ENCODE measurements around the gene LRRC17.
"Not testable (repeated sequence)": the region's sequence is repeated elsewhere in the genome, so short reads cannot be mapped to it uniquely, and the experiment has no call there.

The LRRC17 gene

DNA sequence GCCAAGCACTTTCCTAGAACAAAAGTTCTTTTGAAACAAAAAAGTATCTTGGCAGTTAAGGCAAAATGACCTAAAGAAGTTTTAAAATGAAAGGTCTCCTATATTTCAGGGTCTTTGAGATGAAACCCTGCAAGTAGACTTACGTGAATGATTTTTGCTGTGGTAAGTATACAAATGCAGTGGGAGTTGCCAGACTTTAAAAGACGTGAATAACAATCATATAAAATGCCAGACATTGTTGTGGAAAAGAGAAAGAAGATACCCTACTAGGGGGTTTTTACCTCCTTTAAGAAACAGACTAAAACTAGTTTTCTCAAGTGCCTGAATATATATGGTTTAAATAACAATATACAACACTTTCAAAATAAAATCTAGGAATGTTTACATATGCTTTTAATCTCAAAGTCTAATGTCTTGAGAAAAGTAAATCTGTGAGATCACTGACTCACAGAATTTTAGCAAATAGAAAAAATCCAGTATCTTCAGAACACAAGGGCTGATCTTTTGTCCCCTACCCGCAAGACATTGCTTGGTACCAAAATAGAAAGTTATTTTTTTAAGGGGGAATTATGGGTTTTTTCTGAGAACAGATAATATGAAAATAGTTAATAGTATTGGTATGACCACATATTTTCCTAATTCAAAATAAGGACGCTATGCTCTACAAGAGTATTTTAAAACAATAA, 29.5 kb downstream of the LRRC17 start:
- no peak for DNase-seq (ENCODE audit: low read depth in 2 of 3, low spot score in 1 of 3)

DNA sequence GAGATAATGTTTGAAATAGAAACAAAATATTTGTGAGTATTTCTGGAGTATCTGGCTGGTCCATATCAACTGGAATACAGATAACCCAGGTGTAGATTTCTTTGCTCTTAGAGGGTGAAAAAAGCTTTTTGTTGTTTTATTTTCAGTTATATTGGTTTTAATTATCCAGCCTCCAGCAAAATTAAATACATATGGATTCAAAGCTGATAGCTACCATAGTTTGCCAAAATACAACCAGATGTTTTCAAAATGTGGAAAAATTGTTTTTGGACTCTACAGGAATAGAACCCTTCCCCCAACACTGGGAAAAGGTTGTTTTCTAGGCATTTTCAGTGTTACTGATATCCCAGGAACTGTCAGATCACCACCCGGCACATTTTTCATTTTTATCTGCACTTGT, 30.1 kb downstream of the LRRC17 start:
- no peak for DNase-seq (ENCODE audit: low read depth in 2 of 3, low spot score in 1 of 3)

DNA sequence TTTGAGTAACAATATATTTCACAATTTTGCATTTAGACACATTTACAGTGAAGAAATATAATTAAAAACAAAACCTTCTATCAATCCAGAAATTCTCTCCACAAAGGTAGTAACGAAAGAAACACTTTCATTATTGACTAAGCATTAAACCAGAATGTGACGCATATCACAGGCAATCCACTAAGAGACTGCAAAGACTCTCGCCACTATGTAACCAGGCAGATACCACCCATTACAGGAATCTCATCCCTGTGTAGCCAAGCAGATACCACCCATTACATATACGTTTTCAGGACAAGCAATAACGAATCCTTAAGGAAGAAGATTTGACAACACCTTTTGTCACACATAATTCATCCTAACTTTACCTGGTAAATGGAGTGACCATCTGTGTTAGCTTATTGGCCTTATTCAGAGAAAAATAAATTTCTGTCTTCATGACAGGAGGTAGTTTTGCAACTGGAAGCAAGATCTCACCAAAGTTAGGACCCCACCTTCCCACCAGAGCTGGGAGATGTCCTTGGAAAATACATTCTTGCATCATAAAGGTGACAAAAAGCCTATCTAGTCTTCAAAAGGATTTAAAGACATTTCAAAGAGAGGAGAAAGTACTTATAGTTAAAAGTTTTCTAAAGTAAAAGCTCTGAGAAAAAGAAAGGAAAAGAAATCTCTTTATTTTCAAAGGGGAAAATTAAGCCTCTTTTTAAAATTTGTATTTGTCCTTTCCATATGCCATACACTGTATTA, 30.8 kb downstream of the LRRC17 start:
- no peak for DNase-seq (ENCODE audit: low read depth in 2 of 3, low spot score in 1 of 3)

DNA sequence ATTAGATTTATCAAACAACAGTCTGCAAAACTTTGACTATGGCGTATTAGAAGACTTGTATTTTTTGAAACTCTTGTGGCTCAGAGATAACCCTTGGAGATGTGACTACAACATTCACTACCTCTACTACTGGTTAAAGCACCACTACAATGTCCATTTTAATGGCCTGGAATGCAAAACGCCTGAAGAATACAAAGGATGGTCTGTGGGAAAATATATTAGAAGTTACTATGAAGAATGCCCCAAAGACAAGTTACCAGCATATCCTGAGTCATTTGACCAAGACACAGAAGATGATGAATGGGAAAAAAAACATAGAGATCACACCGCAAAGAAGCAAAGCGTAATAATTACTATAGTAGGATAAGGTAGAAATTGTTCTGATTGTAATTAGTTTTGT, 31.4 kb downstream of the LRRC17 start:
- no peak for DNase-seq (ENCODE audit: low read depth in 2 of 3, low spot score in 1 of 3)

DNA sequence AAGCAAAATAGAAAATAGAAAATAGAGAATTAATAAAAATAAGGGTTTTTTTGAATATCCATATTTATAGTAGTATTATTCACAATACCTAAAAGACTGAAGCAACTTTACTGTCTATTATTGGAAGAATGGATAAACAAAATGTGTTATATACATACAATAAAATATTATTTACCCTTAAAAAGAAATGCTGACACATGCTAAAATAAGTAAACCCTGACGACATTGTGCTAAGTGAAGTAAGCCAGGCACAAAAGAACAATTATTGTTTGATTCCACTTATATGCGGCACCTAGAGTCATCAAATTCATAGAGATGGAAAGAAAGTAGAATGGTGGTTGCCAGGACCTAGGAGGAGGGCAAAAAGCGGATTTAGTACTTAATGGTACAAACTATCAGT, 39.0 kb downstream of the LRRC17 start:
- DNase-seq (ENCODE audit: low read depth in 2 of 3, low spot score in 1 of 3), result no peak

DNA sequence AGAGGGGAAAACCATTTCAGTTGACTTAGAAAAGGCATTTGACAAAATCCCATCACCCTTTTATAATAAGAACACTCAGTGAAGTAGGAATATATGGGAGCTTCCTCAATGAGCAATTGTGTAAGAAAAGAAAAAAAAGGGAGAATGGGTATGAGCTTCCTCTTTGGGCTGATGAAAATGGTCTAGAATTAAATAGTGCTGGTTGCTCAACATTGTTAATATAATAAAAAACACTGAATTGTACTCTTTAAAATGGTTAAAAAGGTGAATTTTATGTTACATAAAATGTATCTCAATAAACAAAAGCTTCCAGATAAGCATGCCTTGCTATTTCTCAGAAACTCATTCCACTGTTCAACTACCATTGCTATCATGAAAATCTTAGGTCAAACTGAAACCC, 40.6 kb downstream of the LRRC17 start:
- no peak for DNase-seq (ENCODE audit: low read depth in 2 of 3, low spot score in 1 of 3)

DNA sequence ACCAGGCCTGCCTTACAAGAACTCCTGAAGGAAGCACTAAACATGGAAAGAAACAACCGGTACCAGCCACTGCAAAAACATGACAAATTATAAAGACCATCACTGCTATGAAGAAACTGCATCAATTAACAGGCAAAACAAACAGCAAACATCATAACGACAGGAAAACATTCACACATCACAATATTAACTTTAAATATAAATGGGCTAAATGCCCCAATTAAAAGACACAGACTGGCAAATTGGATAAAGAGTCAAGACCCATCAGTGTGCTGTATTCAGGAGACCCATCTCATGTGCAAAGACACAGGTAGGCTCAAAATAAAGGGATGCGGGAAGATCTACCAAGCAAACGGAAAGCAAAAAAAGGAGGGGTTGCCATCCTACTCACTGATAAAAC, 41.6 kb downstream of the LRRC17 start:
- DNase-seq (ENCODE audit: low read depth in 2 of 3, low spot score in 1 of 3), result not testable (repeated sequence)

DNA sequence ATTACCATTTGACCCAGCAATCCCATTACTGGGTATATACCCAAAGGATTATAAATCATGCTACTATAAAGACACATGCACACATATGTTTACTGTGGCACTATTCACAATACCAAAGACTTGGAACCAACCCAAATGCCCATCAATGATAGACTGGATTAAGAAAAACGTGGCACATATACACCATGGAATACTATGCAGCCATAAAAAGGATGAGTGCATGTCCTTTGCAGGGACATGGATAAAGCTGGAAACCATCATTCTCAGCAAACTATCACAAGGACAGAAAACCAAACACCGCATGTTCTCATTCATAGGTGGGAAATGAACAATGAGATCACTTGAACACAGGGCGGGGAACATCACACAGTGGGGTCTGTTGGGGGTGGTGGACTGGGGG, 45.2 kb downstream of the LRRC17 start:
- not testable (repeated sequence) for DNase-seq (ENCODE audit: low read depth in 2 of 3, low spot score in 1 of 3)

DNA sequence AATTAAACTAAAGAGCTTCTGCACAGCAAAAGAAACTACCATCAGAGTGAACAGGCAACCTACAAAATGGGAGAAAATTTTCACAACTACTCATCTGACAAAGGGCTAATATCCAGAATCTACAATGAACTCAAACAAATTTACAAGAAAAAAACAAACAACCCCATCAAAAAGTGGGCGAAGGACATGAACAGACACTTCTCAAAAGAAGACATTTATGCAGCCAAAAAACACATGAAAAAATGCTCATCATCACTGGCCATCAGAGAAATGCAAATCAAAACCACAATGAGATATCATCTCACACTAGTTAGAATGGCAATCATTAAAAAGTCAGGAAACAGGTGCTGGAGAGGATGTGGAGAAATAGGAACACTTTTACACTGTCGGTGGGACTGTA, 49.2 kb downstream of the LRRC17 start:
- DNase-seq (ENCODE audit: low read depth in 2 of 3, low spot score in 1 of 3), result not testable (repeated sequence)

DNA sequence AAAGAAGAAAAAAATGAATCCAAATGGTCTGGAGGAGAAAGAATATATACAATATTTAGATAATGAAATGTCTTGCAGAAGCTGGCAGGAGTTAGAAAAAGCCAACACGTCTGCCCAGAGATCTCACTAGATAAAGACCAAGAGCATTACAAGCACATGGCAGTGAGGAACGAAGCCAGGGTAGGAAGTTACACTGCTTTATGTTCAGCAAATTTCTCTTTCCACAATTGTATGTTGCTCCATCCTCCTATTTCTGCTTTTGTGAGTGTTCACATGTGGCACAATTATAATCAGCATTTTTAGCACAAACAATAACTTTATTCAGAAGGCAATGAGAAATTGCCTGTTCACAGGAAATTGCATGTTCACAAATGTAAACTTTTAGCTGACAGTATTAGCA, 53.7 kb downstream of the LRRC17 start:
- DNase-seq (ENCODE audit: low read depth in 2 of 3, low spot score in 1 of 3), result no peak

DNA sequence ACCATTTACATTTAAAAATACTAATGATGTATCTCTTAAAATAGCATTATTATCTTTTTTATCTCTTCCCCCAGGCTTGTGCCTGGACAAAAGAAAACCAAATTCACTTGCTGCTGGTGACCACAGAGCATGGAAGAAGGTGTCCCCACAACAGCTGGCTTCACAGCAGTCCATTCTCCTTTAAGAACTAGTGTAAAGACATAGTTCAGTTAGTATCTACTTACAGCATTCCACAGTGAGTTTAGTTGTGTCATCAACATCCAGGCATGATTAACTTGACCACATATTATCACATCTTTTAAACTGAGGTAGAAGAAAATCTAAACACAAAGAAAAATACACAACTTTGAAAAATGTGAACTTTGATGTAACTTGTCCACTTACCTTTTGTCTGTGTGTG, 55.0 kb downstream of the LRRC17 start:
- DNase-seq (ENCODE audit: low read depth in 2 of 3, low spot score in 1 of 3), result no peak

DNA sequence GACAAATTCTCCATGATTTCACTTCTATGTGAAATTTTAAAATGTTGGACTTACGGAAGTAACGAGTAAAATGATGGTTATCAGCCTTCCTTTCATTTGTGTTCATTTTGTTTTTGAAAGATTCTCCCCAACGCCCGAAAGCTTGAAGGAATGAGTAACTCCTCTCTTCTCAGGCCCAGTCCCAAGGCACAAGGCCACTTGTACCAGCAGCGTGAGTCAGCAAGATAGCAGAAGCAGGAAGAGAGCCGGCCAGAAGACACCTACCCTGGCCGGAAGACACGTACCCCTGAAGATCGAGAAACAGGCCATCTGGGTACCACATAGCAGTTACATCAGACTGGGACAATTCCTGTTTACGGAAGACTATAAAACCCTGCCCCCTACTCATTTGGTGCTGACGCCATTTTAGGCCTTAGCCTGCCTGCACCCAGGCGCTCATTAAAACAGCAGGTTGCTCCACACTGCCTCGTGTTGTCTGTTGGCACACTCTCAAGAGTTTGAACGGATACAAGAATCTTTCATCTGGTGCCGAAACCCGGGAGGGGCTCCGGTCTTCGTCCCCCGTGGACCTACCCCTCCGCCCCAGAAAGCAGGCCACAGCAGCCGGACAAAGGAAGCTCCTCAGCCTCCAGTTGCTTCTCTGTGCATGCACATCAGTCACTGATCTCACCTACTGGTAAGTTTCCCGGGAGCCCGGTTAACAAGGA, 60.4 kb downstream of the LRRC17 start:
- no peak for DNase-seq (ENCODE audit: low read depth in 2 of 3, low spot score in 1 of 3)

DNA sequence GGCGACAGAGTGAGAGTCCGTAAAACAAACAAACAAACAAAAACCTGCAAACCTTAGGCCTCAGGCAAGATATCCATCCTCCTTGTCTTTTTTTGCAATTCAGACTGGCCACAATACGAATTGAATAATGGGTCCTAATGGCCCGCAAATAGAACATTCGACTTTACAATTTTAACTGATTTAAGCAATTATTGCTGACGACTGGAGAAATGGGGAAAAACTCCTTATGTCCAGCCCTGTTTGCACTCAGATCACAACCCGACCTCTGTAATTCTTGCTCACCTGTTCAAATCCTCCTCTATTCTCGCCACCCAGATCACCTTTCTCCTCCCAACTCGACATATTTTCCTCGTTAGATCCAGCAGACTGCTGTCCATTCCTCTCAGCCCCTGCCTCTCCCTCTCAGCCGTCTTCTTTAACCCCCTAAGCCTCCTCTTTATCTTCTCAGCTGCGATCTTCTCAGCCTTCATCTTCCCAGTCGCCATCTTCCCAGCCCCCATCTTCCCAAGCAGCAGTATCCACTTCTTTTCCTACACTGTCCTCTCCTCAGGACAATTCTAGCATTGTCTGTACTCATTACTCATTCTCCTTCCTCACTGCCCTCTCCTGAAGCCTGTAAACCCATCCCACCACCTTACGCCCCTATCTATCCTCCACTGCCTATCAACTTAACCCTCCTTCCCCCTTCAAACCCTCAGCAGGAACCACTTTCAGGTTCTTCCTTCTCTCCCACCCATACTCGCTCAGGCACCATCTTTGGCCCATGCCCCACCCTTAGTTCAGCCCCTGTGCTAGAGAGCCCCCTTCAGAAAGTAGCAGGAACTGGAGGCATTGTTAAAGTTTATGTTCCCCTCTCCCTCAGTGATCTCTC, 61.8 kb downstream of the LRRC17 start:
- DNase-seq (ENCODE audit: low read depth in 2 of 3, low spot score in 1 of 3), result no peak

DNA sequence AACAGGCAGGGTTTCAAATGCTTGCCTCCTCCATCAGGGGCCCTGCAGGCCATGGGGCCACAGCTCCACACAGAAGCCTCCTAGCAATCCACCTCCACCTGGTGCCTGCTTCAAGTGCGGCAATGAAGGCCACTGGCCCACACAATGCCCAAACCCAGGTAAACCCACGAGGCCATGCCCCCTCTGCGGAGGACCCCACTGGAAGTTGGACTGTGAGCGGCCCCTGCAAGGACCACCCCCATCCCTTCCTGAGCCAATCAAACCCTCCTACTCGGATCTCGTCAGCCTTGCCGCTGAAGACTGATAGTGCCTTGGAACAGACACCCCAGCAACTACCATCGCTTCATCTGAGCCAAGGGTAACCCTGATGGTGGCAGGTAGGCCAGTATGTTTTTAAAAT, 63.1 kb downstream of the LRRC17 start:
- no peak for DNase-seq (ENCODE audit: low read depth in 2 of 3, low spot score in 1 of 3)

DNA sequence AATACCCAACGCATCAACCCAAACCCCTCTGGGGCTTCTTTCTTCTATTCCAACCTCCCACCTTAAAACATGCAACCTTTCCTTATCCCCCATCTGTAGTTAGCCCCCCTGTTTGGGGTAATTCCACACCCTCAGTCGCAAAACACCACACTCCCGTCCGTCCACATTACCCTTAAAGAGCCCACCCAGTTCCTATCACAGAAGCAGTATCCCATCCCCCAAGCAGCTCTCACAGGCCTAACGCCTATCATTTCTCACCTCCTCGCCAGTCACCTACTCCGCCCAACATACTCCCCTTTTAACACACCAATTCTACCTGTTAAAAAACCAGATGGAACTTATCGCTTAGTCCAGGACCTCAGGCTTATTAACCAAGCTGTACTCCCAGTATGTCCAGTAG, 63.7 kb downstream of the LRRC17 start:
- no peak for DNase-seq (ENCODE audit: low read depth in 2 of 3, low spot score in 1 of 3)

DNA sequence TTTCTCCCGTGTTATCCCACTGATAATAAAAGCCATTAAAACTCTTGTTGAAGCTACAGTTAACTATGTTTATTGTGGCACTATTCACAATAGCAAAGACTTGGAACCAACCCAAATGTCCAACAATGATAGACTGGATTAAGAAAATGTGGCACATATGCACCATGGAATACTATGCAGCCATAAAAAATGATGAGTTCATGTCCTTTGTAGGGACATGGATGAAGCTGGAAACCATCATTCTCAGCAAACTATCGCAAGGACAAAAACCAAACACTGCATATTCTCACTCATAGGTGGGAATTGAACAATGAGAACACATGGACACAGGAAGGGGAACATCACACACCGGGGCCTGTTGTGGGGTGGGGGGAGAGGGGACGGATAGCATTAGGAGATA, 64.8 kb downstream of the LRRC17 start:
- DNase-seq (ENCODE audit: low read depth in 2 of 3, low spot score in 1 of 3), result not testable (repeated sequence)

DNA sequence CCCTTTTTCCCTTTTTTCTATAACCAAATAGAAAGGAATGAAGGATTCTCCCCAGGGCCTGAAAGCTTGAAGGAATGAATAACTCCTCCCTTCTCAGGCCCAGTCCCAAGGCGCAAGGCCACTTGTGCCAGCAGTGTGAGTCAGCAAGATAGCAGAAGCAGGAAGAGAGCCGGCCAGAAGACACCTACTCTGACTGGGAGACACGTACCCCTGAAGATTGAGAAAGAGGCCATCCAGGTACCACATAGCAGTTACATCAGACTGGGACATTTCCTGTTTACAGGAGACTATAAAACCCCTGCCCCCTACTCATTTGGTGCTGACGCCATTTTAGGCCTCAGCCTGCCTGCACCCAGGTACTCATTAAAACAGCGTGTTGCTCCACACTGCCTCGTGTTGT, 65.5 kb downstream of the LRRC17 start:
- no peak for DNase-seq (ENCODE audit: low read depth in 2 of 3, low spot score in 1 of 3)

DNA sequence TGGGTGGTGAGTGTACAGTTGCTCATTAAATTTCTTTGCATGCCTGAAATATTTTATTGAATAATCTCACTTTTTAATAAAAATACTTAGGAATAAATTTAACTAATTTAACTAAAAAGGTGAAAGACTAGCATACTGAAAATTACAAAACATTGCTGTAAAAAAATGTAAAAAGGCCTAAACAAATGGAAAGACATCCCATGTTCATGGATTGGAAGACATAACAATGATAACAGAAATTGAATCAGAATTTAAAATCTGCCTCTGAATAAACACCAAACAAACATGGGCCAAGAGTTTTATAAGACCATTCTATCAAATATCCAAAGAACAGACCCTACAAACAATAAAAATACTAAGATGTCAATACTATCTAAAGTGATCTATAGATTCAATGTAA, 66.9 kb downstream of the LRRC17 start:
- no peak for DNase-seq (ENCODE audit: low read depth in 2 of 3, low spot score in 1 of 3)

DNA sequence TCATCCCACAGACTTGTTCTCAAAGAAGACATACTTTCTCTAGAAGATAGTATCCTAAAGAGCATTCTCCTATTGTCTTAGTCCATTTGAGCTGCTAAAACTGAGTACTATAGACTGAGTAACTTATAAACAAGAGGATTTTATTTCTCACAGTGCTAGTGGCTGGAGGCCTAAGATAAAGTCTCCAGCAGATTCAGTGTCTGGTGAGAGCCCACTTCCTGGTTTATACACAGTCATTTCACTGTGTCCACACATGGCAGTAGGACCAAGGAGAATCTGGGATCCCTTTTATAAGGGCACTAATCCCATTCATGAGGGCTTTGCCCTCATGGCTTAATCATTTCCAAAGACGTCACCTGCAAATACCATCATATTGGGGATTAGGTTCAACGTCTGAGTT, 68.7 kb downstream of the LRRC17 start:
- no peak for DNase-seq (ENCODE audit: low read depth in 2 of 3, low spot score in 1 of 3)

DNA sequence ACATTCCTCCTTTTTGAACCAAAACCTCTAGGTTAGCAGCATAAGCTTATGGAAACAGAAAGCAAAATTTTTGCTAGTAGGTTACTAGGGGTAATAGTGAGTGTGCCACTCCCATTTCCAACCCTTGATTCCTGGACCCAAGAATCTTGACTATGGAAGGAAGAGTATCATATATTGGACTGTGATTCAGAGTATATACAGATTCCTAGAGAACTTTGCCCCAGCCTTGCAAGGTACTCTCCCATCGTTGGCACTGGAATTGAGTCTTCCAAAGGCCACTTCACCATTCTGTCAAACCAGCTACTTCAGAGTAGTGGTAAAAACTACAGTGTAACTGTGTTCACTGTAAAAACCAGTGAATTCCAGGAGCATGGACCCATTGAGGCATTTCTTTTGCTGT, 69.4 kb downstream of the LRRC17 start:
- no peak for DNase-seq (ENCODE audit: low read depth in 2 of 3, low spot score in 1 of 3)

DNA sequence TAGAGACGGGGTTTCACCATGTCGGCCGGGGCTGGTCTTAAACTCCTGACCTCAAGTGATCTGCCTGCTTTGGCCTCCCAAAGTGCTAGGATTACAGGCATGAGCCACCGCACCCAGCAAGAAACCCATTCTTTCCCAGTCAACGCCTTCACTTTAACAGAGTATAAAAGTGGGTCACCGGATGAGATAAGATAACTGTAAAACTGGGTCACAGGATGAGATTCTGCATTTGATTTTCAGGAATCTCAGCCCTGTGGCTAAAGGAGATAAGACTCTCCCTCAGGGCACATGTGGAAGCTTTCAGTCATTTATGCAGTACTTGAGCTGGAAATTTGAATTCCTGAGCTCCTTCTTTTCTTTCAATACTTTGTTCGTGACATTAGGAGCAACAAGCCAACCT, 70.8 kb downstream of the LRRC17 start:
- DNase-seq (ENCODE audit: low read depth in 2 of 3, low spot score in 1 of 3), result no peak
